Sciatic nerve (tissue), 2 donors: ENCODE results near the gene PTPRM. TPM values are rescaled to one million over a fixed set of nuclear protein-coding genes. Genes with fewer than 3 reads are reported as not detected.

Experiments
- ATAC-seq: fragments of 200-7000 bp; cut with Tn5 transposase; one replicate; pipeline ENCODE4 v1.9.1; 2020; ENCODE audit warnings: mild to moderate bottlenecking, moderate library complexity
- DNase-seq: peaks from one replicate; pipeline ENCODE4 v3.0.0-alpha.2; 2020; ENCODE audit warnings: low spot score
- intact Hi-C: fragments of 100-400 bp; cut with DNase I; formaldehyde crosslinking; loops from one replicate; pipeline ENCODE4 v1.14.2; 2022
- total RNA-seq: library from RNA; stranded (reverse); fragmentation: NEBNext Ultra II Directional; extraction: Animal tissue kit (Norgen Biotek cat#: 25700); gene quantifications from one replicate; pipeline ENCODE4 v1.2.1, GENCODE V29; 2021
- donor health status: DM: no; HTN: no; CAD: no.
- donor health status: DM: no; HTN: no; CAD: no.

Gene PTPRM
- 66.5 TPM for total RNA-seq

- intact Hi-C loops, result no loop called here
- peak; percentile 91 for DNase-seq
- ATAC-seq, result peak; percentile 92
These were observed at the start of gene PTPRM for GRCh38 chr18:7566567-7567473. TSS of gene PTPRM (plus strand) at chr18:7567316. CDS start at chr18:7567819, 503 bp downstream.

GRCh38 chr18:7517852-7518251, 49.3 kb upstream of the PTPRM start:
- ATAC-seq, result no peak

DNA sequence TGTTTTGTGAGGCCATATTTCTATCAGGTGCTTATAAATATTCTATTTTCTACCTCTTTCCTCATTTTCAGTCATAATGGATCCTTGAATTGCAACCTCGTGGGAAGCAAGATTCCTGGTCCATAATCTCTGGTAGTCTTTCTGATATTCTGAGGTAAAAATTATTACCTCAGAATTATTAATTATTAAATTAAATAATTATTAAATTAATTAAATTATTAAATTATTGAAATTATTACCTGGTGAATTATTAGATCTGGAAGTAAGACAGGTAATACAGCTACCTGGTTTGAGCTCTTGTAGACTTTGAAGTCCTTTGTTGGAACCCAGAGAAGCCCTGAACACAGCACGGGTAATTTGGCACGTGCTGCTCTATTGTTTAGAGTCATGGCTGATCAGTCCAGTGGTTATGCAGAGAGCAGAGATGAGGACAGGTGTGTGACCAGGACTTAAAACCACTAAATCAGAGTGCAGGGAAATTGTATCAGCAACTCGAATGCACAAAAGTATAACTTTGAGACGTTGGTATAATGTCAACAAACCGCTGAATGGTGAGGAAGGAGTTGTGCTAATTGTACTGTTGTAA, 46.8 kb upstream of the PTPRM start:
- ATAC-seq (no peak), DNase-seq (no peak)
- intact Hi-C loops, result no loop called here

More at GRCh38 chr18:7517852-7518251, 49.3 kb upstream of the PTPRM start:
- no peak for DNase-seq
- intact Hi-C loops, result no loop called here

- ATAC-seq, result no peak
- DNase-seq, result no peak
- intact Hi-C loops, result no loop called here
These were observed 45.8 kb upstream of the PTPRM start for GRCh38 chr18:7521226-7521856.

GRCh38 chr18:7523772-7524171, 43.3 kb upstream of the PTPRM start:
- intact Hi-C loops, result no loop called here
- ATAC-seq, result no peak

GRCh38 chr18:7524786-7525185, 42.3 kb upstream of the PTPRM start:
- DNase-seq, result no peak
- intact Hi-C loops, result no loop called here
- ATAC-seq, result peak; percentile 65

More at GRCh38 chr18:7523772-7524171, 43.3 kb upstream of the PTPRM start:
- DNase-seq, result no peak

- intact Hi-C loops, result no loop called here
- no peak for DNase-seq
- no peak for ATAC-seq
These were observed 34.2 kb upstream of the PTPRM start for GRCh38 chr18:7532942-7533341.

DNA sequence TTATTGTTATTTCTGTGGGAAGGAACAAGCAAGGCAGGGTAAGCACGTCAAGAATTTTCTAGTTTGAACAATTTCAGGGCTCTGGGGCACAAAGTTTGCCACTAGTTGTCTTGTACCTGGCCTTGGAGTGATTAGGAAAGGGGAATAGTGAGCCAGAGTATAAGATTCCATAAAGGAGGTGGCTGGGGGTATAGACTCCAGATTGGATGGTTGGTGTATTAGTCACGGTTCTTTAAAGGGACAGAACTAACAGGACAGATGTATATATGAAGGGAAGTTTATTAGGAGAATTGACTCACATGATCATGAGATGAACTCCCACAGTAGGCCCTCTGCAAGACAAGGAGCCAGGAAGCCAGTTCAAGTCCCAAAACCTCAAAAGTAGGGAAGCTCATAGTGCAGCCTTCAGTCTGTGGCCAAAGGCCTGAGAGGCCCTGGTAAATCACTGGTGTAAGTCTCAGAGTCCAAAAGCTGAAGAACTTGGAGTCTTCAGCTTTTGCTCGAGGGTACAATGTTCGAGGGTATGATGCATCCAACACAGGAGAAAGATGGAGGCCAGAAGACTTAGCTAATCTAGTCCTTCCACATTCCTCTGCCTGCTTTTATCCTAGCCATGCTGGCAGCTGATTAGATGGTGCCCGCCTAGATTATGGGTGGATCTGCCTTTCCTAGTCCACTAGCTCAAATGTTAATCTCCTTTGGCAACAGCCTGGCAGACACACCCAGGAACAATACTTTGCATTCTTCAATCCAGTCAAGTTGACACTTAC, 31.5 kb upstream of the PTPRM start:
- intact Hi-C loops, result no loop called here
- no peak for ATAC-seq

GRCh38 chr18:7537145-7537544, 30.0 kb upstream of the PTPRM start:
- ATAC-seq, result no peak
- DNase-seq, result no peak
- intact Hi-C loops, result no loop called here

More for the DNA sequence above, 31.5 kb upstream of the PTPRM start:
- DNase-seq, result no peak

- no peak for ATAC-seq
- DNase-seq, result no peak
- intact Hi-C loops, result no loop called here
These were observed 25.3 kb upstream of the PTPRM start for GRCh38 chr18:7541835-7542234.

- ATAC-seq (no peak), DNase-seq (no peak)
- intact Hi-C loops, result no loop called here
These were observed 22.4 kb upstream of the PTPRM start for GRCh38 chr18:7544686-7545085.

DNA sequence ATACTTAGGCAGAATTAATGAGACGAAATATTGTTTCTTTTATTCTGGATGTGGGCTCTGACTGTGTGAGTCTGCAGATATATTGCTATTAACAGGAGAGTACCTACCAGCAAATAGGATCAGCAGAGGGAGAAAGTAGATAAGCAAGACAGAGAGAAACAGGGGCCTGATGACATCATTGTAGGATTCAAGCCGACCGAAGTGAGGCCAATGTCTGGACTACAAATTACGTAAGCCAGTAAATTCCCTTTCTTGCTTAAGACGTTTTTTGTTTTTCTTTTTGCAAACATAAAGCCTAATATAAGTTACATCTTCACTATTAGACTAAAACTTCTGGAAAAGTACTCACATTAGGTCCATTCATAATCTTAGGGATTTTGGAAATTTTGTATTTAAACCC, 21.4 kb upstream of the PTPRM start:
- intact Hi-C loops, result no loop called here
- no peak for DNase-seq
- no peak for ATAC-seq

GRCh38 chr18:7548221-7548620, 18.9 kb upstream of the PTPRM start:
- DNase-seq (no peak), ATAC-seq (no peak)
- intact Hi-C loops, result no loop called here

GRCh38 chr18:7548721-7549120, 18.4 kb upstream of the PTPRM start:
- intact Hi-C loops, result no loop called here
- DNase-seq, result no peak
- no peak for ATAC-seq

- ATAC-seq (no peak), DNase-seq (no peak)
- intact Hi-C loops, result no loop called here
These were observed 9.1 kb upstream of the PTPRM start for GRCh38 chr18:7557973-7558372.

DNA sequence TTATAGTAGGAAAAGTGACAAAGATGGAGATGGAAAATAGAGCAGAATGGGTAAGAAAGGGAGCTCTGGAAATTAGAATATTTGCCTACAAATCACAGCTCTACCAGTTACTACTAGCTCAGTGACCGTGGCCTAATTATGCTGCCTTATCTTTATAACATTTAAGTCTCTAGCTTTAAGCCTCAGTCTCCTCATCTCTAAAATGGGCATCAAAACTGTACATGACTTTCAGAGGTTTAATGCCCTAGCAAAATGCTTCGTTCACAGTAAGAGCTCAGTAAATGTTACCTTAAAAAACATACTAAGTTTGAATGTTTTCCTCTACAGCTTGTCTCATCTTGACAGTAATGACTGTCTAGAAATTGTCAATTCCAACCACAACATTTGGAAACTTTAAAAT, 8.3 kb upstream of the PTPRM start:
- no peak for ATAC-seq
- intact Hi-C loops, result no loop called here
- no peak for DNase-seq

DNA sequence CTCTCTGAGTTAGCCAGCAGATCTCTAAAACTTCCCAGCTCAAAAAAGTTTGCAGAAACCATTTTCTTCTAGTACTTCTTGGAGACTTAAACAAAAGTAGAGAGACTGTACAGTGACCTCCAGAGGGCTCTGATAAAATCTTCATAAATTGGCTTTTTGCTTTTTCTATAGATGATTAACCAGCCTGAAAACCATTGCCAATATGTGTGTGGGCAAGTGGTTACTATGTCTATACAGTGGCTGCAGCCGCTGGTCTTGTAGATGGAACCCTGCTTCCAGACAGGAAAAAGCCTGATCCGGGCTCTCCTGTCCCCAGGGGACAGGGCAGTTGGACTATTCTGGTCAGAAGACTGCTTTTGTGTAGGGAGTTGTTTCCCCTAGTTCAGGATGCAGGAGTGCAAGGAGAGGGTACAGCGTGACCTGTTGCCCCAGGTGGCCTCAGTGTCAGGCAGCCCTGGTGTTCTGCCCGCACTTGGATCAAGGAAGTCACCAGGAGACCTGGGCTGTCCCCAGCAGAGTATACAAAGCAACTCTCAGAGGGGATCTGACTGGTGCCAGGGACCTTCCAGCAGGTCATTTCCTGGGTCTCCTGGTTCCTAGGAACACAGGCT, 7.3 kb upstream of the PTPRM start:
- ATAC-seq (no peak), DNase-seq (no peak)
- intact Hi-C loops, result loop anchor here (2.0 kb wide), 1 partner anchor 363 kb away; no protein-coding TSS in a partner anchor

- DNase-seq, result no peak
- intact Hi-C loops, result loop anchor here (2.0 kb wide), 1 partner anchor 361 kb away; no protein-coding TSS in a partner anchor
- ATAC-seq, result no peak
These were observed 5.1 kb upstream of the PTPRM start for GRCh38 chr18:7561909-7562460.
